D721Med (cell line): Measurements from ENCODE around the gene DNAJC3.
"Not testable (repeated sequence)": the region's sequence is repeated elsewhere in the genome, so short reads cannot be mapped to it uniquely, and the experiment has no call there.

Source experiments
- DNase-seq: peaks from one replicate; pipeline ENCODE4 v3.0.0; 2011; ENCODE audit warnings: low spot score; ENCODE audit not compliant: insufficient read length
- FAIRE-seq: peaks from 2 replicates; lab custom pipeline; 2011; peaks lifted over from hg19 to GRCh38; lab: Jason Lieb, UNC
- TF ChIP-seq, protein P1 (sequence below): IDR thresholded peaks from 2 replicates; pipeline ENCODE4 v1.5.1; 2012; ENCODE audit warnings: mild to moderate bottlenecking, control low read depth; ENCODE audit not compliant: insufficient read depth; ENCODE audit errors: missing control alignments

The DNAJC3 gene

DNA sequence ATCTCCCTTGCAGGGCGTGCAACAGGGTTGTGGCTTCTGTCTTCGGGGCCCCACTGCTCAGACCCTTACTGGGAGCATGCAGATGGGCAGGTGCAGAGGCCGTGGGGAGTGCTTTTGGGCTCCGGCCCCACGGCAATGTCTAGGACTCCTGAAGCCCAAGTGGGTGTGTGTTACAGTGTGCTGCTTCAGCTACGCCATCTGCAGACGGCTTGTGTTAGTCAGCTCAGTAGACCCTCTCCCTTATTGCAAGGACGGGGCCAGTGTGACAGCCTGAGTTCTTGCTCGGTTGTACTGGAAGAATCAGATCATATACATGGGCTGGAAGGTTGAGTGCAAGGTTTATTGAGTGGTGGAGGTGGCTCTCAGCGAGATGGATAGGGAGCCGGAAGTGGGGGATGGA, 39.3 kb downstream of the DNAJC3 start:
- no peak for DNase-seq
- FAIRE-seq = no peak
- TF ChIP-seq, protein P1, sequence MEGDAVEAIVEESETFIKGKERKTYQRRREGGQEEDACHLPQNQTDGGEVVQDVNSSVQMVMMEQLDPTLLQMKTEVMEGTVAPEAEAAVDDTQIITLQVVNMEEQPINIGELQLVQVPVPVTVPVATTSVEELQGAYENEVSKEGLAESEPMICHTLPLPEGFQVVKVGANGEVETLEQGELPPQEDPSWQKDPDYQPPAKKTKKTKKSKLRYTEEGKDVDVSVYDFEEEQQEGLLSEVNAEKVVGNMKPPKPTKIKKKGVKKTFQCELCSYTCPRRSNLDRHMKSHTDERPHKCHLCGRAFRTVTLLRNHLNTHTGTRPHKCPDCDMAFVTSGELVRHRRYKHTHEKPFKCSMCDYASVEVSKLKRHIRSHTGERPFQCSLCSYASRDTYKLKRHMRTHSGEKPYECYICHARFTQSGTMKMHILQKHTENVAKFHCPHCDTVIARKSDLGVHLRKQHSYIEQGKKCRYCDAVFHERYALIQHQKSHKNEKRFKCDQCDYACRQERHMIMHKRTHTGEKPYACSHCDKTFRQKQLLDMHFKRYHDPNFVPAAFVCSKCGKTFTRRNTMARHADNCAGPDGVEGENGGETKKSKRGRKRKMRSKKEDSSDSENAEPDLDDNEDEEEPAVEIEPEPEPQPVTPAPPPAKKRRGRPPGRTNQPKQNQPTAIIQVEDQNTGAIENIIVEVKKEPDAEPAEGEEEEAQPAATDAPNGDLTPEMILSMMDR = no peak

DNA sequence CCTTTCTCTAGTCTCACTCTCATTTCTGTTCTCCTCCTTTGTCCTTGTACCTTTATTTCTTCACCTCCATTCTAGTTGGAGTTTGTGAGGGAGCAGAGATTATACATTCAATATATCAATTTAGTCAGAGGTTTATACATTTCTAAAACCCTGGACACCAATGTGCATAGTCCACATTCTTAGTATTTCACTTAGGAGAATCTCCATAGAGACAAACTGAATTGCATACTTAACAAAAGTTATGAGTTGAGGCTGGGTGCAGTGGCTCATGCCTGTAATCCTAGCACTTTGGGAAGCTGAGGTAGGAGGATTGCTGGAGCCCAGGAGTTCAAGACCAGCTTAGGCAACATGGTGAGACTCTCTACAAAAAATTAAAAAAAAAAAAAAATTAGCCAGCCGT, 45.3 kb downstream of the DNAJC3 start:
- FAIRE-seq (no peak), DNase-seq (no peak)
- TF ChIP-seq, protein P1 = no peak

DNA sequence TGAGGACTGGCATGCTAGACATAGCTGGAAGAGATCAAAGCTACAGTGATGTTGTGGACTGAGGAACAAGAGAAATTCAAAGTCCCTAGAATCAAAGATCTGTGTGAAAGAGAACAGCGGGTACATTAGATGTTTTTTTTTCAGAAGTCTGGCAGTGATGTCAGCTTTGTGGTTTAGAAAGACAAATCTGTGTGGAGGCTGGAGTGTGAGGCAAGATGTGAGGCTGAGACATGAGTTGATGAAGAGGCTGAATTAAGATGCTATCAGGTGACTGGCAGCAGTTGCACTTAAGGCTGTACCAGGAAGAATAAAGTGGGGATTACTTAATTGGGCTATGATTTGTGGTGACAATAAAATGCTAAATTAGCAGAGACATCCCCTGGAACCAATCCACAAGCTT, 46.5 kb downstream of the DNAJC3 start:
- TF ChIP-seq, protein P1 = no peak
- no peak for DNase-seq
- FAIRE-seq = no peak

DNA sequence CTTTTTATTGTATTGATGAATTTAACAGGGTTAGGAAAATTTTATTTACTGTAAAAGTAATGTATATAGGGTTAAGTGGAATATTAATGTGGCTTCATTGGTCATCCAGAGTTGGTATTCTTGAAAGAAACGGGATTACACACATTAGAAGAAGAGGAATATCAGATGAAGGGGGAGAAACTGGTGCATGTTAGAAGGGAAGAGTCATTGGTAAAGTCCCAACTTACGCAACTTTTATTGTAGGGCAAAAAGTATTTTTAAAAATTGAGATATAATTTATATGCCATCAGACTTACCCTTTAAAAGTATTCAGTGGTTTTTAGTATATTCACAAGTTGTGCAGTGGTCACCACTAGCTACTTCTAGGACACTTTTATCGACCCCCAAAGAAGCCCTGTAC, 47.3 kb downstream of the DNAJC3 start:
- TF ChIP-seq, protein P1 = no peak
- DNase-seq (no peak), FAIRE-seq (no peak)

DNA sequence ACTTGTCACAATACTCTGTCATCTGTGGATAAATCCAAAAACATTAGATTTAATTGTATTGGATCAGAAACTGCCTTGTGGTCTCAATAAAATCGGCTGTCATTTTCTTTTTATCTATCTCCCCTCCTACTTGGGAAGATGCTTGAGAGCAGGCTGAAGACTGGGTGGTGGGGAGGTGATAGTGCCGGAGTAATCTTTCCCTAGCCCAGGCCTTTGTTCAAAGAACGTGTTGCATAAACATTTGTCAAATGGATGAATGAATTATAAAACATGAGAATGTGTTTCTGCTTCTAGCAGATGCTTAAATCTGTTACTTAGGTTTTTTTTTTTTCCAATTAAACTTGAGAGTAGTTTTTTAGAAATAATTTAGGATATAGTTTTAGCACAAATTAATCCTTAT, 49.9 kb downstream of the DNAJC3 start:
- FAIRE-seq (no peak), DNase-seq (no peak)
- TF ChIP-seq, protein P1 = no peak

DNA sequence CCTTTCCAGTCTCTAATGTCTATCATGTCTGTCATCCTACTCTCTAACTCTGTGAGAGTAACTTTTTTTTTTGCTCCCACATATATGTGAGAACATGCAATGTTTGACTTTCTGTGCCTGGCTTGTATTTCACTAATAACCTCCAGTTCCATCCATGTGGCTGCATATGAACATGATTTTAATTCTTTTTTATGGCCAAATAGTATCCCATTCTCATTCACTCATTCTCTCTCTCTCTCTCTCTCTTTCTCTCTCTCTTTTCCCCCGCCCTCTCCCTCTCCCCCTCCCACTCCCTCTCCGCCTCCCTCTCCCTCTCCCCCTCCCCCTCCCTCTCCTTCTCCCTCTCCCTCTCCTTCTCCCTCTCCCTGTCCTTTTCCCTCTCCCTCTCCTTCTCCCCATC, 52.0 kb downstream of the DNAJC3 start:
- no peak for DNase-seq
- TF ChIP-seq, protein P1 = no peak
- FAIRE-seq = no peak

DNA sequence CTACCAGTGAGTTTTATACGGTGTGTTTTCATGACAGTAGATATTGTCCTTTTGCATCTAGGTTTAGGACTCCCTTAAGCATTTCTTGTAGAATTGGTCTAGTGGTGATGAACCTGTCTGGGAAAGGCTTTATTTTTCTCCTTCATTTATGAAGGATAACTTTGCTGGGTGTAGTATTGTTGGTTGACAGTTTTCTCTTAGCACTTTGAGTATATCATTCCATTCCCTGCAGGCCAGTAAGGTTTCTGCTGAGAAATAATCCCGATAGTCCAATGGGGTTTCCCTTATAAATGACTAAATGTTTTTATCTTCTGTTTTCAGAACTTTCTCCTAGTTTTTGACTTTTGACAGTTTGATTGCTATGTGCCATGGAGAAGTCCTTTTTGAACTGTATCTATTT, 57.2 kb downstream of the DNAJC3 start:
- FAIRE-seq = no peak
- TF ChIP-seq, protein P1 = no peak

DNA sequence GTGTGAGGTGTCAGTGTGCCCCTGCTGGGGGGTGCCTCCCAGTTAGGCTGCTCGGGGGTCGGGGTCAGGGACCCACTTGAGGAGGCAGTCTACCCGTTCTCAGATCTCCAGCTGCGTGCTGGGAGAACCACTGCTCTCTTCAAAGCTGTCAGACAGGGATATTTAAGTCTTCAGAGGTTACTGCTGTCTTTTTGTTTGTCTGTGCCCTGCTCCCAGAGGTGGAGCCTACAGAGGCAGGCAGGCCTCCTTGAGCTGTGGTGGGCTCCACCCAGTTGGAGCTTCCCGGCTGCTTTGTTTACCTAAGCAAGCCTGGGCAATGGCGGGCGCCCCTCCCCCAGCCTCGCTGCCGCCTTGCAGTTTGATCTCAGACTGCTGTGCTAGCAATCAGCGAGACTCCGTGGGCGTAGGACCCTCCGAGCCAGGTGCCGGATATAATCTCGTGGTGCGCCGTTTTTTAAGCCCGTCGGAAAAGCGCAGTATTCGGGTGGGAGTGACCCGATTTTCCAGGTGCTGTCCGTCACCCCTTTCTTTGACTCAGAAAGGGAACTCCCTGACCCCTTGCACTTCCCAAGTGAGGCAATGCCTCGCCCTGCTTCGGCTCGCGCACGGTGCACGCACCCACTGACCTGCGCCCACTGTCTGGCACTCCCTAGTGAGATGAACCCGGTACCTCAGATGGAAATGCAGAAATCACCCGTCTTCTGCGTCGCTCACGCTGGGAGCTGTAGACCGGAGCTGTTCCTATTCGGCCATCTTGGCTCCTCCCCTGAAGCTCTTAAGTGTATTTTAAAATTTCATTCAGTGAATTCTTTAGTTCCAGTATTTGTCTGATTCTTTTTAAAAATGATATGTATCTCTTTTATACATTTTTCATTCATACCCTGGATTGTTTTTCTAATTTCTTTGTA, 63.4 kb downstream of the DNAJC3 start:
- FAIRE-seq, DNase-seq: not testable (repeated sequence)

More for the DNA sequence above, 57.2 kb downstream of the DNAJC3 start:
- DNase-seq = no peak
